ENCODE results near the gene ZNF547. TPM values are rescaled to one million over a fixed set of nuclear protein-coding genes. Genes with fewer than 3 reads are reported as not detected.

The ZNF547 gene
- polyA plus RNA-seq, 1 experiment: 3.3 TPM

DNA sequence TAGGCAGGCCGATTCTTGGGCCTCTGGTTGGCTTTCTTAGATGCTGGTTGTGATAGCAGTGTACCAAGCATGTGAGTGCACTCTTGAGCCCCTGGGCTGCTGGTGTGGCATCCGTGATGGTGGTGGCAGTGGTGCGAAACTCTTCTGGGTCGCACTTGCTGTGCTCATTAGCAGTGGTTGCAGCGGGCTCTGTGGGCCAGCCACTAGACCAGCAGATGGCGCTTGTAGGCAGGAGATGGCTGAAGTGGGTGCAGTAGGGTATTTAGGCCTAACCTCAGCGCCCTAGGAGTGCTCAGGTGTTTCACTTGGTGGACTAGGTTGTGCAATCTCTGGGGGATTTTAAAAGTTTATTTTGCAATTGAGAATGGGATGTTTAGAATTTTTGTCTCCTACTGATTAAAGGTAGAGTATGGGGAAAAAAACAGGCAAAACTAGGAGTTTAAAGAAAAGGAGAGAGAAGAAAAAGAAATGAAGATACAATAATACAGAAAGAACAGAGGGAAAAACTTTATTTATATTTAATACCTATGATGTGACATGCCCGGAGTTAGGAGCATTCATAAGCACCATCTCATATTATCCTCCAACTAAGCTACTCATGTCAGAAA is 43.3 kb downstream of the ZNF547 start:
- ChIA-PET POLR2A (no interaction called here), CTCF (interaction anchor here (0.8 to 2.0 kb wide), 10 partner anchors 13 to 749 kb away, joined by 3 to 10 read pairs (median 4); partner anchors contain the start of genes ZNF134 and ZNF548)
- peak; percentile 15 for DNase-seq (ENCODE audit: low read depth, low spot score)
- Histone ChIP-seq H3K27me3 (ENCODE audit: control insufficient read depth, insufficient read depth, low read length) (no peaks in the 10 kb centered on the region), H3K4me3 (ENCODE audit: low read depth, low read length) (no peak overlapping the region), H3K9me3 (ENCODE audit: control insufficient read depth, insufficient read depth, low read length) (peaks cover 14% of the 10 kb centered on the region), H3K27ac (ENCODE audit: low read depth, low read length) (no peak overlapping the region)
- TF ChIP-seq, protein P1, sequence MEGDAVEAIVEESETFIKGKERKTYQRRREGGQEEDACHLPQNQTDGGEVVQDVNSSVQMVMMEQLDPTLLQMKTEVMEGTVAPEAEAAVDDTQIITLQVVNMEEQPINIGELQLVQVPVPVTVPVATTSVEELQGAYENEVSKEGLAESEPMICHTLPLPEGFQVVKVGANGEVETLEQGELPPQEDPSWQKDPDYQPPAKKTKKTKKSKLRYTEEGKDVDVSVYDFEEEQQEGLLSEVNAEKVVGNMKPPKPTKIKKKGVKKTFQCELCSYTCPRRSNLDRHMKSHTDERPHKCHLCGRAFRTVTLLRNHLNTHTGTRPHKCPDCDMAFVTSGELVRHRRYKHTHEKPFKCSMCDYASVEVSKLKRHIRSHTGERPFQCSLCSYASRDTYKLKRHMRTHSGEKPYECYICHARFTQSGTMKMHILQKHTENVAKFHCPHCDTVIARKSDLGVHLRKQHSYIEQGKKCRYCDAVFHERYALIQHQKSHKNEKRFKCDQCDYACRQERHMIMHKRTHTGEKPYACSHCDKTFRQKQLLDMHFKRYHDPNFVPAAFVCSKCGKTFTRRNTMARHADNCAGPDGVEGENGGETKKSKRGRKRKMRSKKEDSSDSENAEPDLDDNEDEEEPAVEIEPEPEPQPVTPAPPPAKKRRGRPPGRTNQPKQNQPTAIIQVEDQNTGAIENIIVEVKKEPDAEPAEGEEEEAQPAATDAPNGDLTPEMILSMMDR (IDR thresholded peaks at IDR 0.05; ENCODE audit: low read depth, low read length): peak; percentile 86

DNA sequence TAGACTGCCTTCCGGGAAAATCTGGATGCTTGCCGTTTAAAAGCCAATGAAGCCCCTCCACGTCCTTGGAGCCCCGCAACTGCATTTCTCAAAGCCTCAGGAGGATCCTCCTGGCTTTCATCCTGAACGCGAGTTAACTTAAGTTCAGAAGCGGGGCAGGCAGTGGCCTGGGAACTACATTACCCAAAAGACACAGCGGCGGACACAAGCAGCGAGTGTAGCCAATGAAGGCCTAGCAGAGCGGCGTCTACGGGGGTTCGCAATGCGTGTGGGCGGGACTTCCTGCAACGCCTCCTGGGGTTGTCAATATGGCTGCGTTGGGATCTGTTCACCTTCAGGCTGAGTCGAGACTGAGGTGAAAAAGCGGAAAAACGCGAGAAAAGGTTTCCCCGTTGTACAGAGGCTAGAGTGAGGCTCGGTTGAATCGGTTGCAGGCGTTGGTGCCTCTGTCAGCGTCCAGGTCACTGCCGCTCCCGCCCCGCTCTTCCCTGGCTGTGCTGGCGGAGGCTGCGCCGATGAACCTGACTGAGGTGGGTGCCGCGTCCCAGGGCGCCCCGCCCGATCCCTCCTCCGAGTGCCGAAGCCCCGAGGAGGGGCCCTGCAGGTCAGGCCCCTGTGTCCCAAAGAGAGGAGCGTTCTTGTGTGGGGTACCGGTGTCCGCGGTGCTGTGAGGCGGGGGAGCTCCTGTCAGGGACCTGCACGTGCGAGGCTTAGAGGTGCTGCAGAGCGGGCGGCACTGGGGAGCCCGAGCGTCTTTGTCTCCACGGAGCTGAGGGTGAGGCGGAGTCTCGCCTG is 47.7 kb downstream of the ZNF547 start, which contains the start of gene ZNF17:
TSS of gene ZNF17 (plus strand) at position 285 of the 795 bp plus-strand sequence. CDS start 2,455 bp downstream, outside the sequence.
- ChIA-PET CTCF (no interaction called here), POLR2A (no interaction called here)
- Histone ChIP-seq H3K27me3 (ENCODE audit: control insufficient read depth, insufficient read depth, low read length) (no peaks in the 10 kb centered on the region), H3K27ac (ENCODE audit: low read depth, low read length) (no peak within 1 kb of the TSS), H3K9me3 (ENCODE audit: control insufficient read depth, insufficient read depth, low read length) (peaks cover 5% of the 10 kb centered on the region; the same call in 1 of the 2 replicates), H3K4me3 (ENCODE audit: low read depth, low read length) (peak within 1 kb of the TSS; percentile 99)
- DNase-seq (ENCODE audit: low read depth, low spot score): peak; percentile 83
- TF ChIP-seq, protein P1 (IDR thresholded peaks at IDR 0.05; ENCODE audit: low read depth, low read length): no peak

DNA sequence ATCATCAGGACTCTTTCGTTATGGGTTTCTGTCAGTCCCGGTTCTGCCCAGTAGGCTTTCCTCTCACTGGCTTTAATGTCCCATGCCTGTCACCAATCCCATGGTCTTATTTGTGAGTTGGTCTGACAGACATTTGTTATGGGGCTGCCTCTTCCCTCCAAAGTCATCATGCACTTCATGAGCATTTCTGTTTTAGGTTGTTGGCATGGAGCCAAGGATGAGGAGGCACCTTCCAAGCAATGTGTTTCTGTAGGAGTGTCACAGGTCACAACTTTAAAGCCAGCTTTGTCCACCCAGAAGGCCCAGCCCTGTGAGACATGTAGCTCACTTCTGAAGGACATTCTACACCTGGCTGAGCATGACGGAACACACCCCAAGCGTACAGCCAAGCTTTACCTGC is 56.1 kb downstream of the ZNF547 start:
- TF ChIP-seq, protein P1 (IDR thresholded peaks at IDR 0.05; ENCODE audit: low read depth, low read length): no peak
- H3K27me3 ChIP-seq (ENCODE audit: control insufficient read depth, insufficient read depth, low read length): no peaks in the 10 kb centered on the region
- no peak overlapping the region for H3K4me3 ChIP-seq (ENCODE audit: low read depth, low read length)
- no peak for DNase-seq (ENCODE audit: low read depth, low spot score)
- POLR2A ChIA-PET: no interaction called here
- peaks cover 21% of the 10 kb centered on the region for H3K9me3 ChIP-seq (ENCODE audit: control insufficient read depth, insufficient read depth, low read length)
- no peak overlapping the region for H3K27ac ChIP-seq (ENCODE audit: low read depth, low read length)
- CTCF ChIA-PET: no interaction called here

DNA sequence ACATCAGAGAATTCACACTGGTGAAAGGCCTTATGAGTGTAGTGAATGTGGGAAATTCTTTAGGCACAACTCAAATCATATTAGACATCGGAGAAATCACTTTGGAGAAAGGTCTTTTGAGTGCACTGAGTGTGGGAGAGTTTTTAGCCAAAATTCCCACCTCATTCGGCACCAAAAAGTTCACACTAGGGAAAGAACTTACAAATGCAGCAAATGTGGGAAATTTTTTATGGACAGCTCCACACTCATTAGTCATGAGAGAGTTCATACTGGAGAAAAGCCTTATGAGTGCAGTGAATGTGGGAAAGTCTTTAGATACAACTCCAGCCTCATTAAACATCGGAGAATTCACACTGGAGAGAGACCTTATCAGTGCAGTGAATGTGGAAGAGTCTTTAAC is 57.7 kb downstream of the ZNF547 start:
- H3K9me3 ChIP-seq (ENCODE audit: control insufficient read depth, insufficient read depth, low read length): peaks cover 21% of the 10 kb centered on the region
- no peak overlapping the region for H3K4me3 ChIP-seq (ENCODE audit: low read depth, low read length)
- TF ChIP-seq, protein P1 (IDR thresholded peaks at IDR 0.05; ENCODE audit: low read depth, low read length): no peak
- ChIA-PET POLR2A (no interaction called here), CTCF (no interaction called here)
- no peak overlapping the region for H3K27ac ChIP-seq (ENCODE audit: low read depth, low read length)
- DNase-seq (ENCODE audit: low read depth, low spot score): no peak
- no peaks in the 10 kb centered on the region for H3K27me3 ChIP-seq (ENCODE audit: control insufficient read depth, insufficient read depth, low read length)

Other genes starting within 250 kb of the ZNF547 start
- not detected in 2 replicates for gene USP29, start 243.6 kb upstream of the ZNF547 start, polyA plus RNA-seq (2011; rRNA removed)
- not detected in 2 replicates for gene ZIM3, start 218.3 kb upstream of the ZNF547 start, polyA plus RNA-seq (2011; rRNA removed)
- not detected in 2 replicates for gene DUXA, start 196.1 kb upstream of the ZNF547 start, polyA plus RNA-seq (2011; rRNA removed)
- gene ZNF264, start 172.1 kb upstream of the ZNF547 start, polyA plus RNA-seq (2011; rRNA removed): 7.1 and 7.8 TPM in 2 replicates
- gene AURKC, start 132.5 kb upstream of the ZNF547 start, polyA plus RNA-seq (2011; rRNA removed): 0.17 and 0.19 TPM in 2 replicates
- 6.1 and 6.3 TPM in 2 replicates for gene ZNF805, start 122.9 kb upstream of the ZNF547 start, polyA plus RNA-seq (2011; rRNA removed)
- gene ZNF460, start 83.1 kb upstream of the ZNF547 start, polyA plus RNA-seq (2011; rRNA removed): 11.2 and 13.0 TPM in 2 replicates
- gene ZNF543, start 43.1 kb upstream of the ZNF547 start, polyA plus RNA-seq (2011; rRNA removed): 2.6 and 2.7 TPM in 2 replicates
- gene ZNF304, start 12.3 kb upstream of the ZNF547 start, polyA plus RNA-seq (2011; rRNA removed): 7.1 and 7.8 TPM in 2 replicates
- 16.5 and 19.6 TPM in 2 replicates for gene TRAPPC2B, start within 50 bp of the ZNF547 start, polyA plus RNA-seq (2011; rRNA removed)
- gene ZNF548, start 26.3 kb downstream of the ZNF547 start, polyA plus RNA-seq (2011; rRNA removed): 12.7 and 14.2 TPM in 2 replicates
- gene ZNF17, start 47.6 kb downstream of the ZNF547 start, polyA plus RNA-seq (2011; rRNA removed): 5.7 and 6.4 TPM in 2 replicates
- 7.4 and 9.7 TPM in 2 replicates for gene ZNF749, start 71.8 kb downstream of the ZNF547 start, polyA plus RNA-seq (2011; rRNA removed)
- gene VN1R1, start 93.6 kb downstream of the ZNF547 start, polyA plus RNA-seq (2011; rRNA removed): 0.11 and 0.21 TPM in 2 replicates
- gene ZNF772, start 114.0 kb downstream of the ZNF547 start, polyA plus RNA-seq (2011; rRNA removed): 6.6 and 6.8 TPM in 2 replicates
- 8.7 and 11.1 TPM in 2 replicates for gene ZNF419, start 124.2 kb downstream of the ZNF547 start, polyA plus RNA-seq (2011; rRNA removed)
- gene ZNF773, start 136.4 kb downstream of the ZNF547 start, polyA plus RNA-seq (2011; rRNA removed): 9.2 and 11.0 TPM in 2 replicates
- gene ZNF549, start 163.8 kb downstream of the ZNF547 start, polyA plus RNA-seq (2011; rRNA removed): 5.0 and 5.8 TPM in 2 replicates
- 6.8 and 8.2 TPM in 2 replicates for gene ZNF550, start 196.3 kb downstream of the ZNF547 start, polyA plus RNA-seq (2011; rRNA removed)
- gene ZNF416, start 215.4 kb downstream of the ZNF547 start, polyA plus RNA-seq (2011; rRNA removed): 4.4 and 4.8 TPM in 2 replicates
- 4.3 and 4.5 TPM in 2 replicates for gene ZIK1, start 220.6 kb downstream of the ZNF547 start, polyA plus RNA-seq (2011; rRNA removed)
- gene ZNF530, start 236.3 kb downstream of the ZNF547 start, polyA plus RNA-seq (2011; rRNA removed): 1.3 and 1.5 TPM in 2 replicates